Globus pallidus (tissue), 1 donor: Measurements from ENCODE around the gene CPPED1.

ENCODE experiments used
- DNase-seq: peaks from one replicate; pipeline ENCODE4 v3.0.0-alpha.2; 2015; ENCODE audit warnings: low spot score

CPPED1 gene

GRCh38 chr16:12646490-12647274 lies 157.0 kb downstream of the CPPED1 start:
- DNase-seq, result peak; percentile 79

- peak; percentile 6 for DNase-seq
Observed at GRCh38 chr16:12646098-12646489, 157.6 kb downstream of the CPPED1 start.

DNA sequence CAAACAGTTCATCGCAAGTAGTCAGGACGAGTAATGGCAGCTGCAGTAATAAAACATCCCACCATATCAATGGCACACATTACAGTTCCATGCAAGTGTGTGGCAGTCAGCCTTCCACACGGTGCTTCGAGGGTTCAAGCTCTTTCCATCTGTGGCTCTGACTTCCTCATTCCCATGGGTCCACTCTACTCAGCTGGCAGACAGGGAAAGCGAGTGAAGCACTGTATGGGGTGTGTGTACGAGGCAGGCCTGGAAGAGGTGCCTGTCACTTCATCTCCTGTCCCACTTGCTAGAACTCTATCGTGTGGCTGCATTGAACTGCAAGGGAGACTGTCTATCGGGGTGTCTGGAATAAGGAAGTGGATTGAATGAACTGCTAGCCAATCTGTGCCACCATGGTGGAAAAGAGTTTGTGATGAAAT lies 160.6 kb downstream of the CPPED1 start:
- DNase-seq, result no peak

DNA sequence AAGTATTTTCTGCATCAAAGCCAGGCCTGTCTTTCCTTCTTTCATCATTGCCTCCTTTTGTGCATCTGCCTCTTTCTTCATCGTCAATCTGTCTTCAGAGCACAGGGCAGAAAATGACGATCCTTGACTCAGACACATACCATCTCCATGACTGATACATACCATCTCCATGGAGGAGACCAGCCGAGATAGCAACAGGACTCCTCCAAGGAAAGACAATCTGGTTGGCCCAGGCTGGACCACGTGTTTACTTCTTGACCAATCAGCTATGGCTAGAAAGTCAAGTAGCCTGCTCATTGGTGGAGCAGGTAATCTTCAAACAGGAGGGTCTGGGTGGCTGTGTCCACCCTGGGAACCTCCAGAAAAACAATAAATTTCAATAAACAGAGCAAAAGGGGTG lies 164.6 kb downstream of the CPPED1 start:
- no peak for DNase-seq

GRCh38 chr16:12637002-12637401 lies 166.7 kb downstream of the CPPED1 start:
- no peak for DNase-seq

DNA sequence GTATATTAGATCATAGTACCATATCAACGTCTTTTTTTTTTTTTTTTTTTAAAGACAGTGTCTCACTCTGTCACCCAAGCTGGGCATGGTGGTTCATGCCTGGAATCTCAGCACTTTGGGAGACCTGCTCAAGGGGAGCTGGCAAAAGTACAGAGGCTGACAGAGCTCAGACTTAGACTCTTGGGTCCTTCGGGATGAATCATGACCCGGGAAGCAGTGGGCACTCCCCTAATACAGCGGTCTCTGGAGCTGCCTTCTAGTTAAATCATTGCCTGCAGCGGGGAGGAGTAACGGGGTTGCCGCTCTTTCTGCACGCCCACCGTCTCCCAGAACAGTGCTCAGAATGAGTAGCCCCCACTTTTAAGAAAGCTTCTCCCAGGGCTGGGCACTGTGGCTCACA lies 174.4 kb downstream of the CPPED1 start:
- no peak for DNase-seq

- DNase-seq, result no peak
Observed at GRCh38 chr16:12628536-12628935, 175.2 kb downstream of the CPPED1 start.

GRCh38 chr16:12627394-12627793 lies 176.3 kb downstream of the CPPED1 start:
- DNase-seq, result no peak

- DNase-seq, result no peak
Observed at GRCh38 chr16:12626411-12626810, 177.3 kb downstream of the CPPED1 start.

GRCh38 chr16:12625716-12626115 lies 178.0 kb downstream of the CPPED1 start:
- DNase-seq, result no peak

DNA sequence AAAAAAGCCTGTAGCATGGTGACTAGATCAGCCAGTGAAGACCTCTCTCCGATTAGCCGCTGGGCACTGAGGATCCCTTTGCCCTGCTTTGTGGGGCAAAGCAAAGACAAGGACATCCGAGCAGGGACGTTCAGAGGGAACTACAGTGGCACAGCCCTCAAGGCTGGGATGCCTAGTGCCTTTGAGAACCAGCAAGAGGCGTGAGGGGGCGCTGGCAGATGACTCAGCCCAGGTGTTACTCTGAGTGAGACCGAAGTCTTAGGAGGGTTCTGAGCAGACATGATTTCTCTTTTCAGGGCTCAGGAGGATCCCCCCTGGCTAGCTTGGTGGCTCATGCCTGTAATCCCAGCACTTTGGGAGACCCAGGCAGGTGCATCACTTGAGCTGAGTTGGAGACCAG lies 178.6 kb downstream of the CPPED1 start:
- DNase-seq, result no peak

DNA sequence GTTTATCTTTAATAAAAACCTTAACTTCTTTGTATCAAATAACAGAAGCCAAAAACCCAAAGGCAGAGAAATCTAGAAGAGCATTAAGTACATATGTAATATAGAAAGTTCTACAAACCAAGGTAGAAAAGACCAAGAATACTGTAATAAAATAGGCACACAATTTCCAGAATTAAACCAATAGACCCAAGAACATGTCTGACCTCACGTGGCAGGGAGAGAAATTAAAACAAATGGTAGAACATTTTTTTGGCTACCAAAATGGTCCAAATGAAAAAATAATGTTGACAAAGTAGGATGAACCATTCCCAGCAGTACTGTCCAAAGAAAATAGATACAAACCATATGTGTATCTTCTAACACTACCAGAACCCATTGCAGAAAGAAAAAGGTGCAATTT lies 183.5 kb downstream of the CPPED1 start:
- DNase-seq, result no peak

- no peak for DNase-seq
Observed at GRCh38 chr16:12618515-12618914, 185.2 kb downstream of the CPPED1 start.

GRCh38 chr16:12617401-12617819 lies 186.3 kb downstream of the CPPED1 start:
- no peak for DNase-seq

- DNase-seq, result no peak
Observed at GRCh38 chr16:12614662-12615278, 188.9 kb downstream of the CPPED1 start.

DNA sequence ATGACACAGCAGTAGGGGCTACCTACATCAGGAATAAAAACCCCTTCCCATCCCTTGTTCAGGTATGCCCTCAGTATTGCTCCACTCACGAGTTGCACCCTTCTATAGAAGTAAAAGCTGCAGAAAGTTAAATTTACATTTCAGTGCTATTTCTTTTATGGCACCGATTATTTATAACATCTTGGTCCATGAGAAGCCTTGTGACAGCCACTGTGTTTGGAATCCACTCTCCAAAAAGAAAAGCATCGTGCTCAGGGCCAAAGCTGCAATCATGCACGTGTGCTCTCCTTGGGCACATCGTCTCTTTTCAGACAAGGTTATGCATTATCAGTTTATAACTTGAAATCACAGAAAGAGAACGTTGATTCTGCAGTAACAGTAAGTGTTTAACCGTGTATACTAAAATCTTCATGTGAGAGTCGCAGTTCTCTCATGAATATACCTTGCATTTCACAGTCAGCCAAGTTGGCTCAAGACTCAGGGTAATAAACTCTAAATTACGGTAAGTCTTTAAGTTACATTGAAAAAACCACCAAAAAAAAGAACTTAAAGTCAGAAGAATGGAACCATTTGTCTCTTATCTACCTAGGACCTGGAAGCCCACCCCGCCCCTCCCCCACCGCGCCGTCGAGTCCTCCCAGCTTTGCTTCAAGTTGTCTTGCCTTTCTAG lies 189.6 kb downstream of the CPPED1 start:
- no peak for DNase-seq

DNA sequence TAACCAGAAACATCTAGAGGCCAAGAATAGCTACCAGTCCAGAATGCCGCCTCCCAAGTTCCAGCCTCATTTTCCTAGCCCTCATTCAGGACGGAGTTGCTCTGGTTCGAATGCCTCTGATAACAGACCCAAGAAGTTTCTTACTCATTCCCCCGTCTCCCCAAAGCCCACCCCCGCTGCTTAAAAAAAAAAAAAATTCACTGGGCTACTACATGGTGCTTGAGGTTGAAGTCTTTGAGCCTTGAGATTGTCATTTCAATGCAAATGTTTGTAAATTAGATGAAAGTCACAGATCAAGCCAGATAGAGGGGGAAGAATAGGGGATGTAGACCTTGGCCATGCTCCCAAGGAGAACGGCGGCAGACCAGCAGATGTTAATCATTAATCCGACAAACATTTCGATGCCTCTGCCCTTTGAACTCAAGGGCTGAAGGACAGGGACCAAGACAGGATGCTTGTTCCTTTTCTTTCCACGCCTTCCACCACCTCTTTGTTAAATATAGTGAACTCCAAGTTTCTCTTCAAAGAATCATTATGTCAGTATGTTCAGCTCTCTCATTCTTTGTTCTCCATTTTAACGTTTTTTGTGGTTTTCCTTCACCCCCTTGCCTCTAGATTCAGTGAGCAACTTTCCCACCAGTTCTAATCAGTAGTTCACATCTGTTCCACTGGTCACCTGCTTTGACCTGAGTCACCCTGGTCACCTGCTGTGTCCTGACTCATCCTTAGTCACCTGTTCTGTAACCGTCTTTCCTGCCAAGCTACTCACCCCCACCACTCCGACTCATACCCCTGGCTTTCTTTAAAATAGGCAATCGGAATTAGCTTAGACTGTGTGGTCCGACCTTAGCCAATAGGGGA lies 190.3 kb downstream of the CPPED1 start:
- no peak for DNase-seq

GRCh38 chr16:12612598-12613101 lies 191.0 kb downstream of the CPPED1 start:
- DNase-seq, result no peak

GRCh38 chr16:12611916-12612597 lies 191.6 kb downstream of the CPPED1 start:
- DNase-seq, result no peak

GRCh38 chr16:12611006-12611477 lies 192.6 kb downstream of the CPPED1 start:
- no peak for DNase-seq
